HG02943 (cell line): Measurements from ENCODE around the gene SERPINA4.

ENCODE experiments used
- ATAC-seq: cut with Tn5 transposase; IDR thresholded peaks from one replicate; pipeline ENCODE4 v1.9.1; 2021; ENCODE audit warnings: mild to moderate bottlenecking, low read depth, moderate library complexity; ENCODE audit not compliant: unreplicated experiment

The SERPINA4 gene

GRCh38 chr14:94612580-94613554 lies 51.6 kb downstream of the SERPINA4 start:
- no peak for ATAC-seq

- no peak for ATAC-seq
Observed at GRCh38 chr14:94613720-94614644, 52.7 kb downstream of the SERPINA4 start.

- no peak for ATAC-seq
Observed at GRCh38 chr14:94614802-94615201, 53.6 kb downstream of the SERPINA4 start.

GRCh38 chr14:94615254-94615653 lies 54.0 kb downstream of the SERPINA4 start:
- ATAC-seq: no peak

- ATAC-seq: no peak
Observed at GRCh38 chr14:94615823-94616570, 54.8 kb downstream of the SERPINA4 start.

GRCh38 chr14:94617366-94617941 lies 56.2 kb downstream of the SERPINA4 start:
- no peak for ATAC-seq

- ATAC-seq: no peak
Observed at GRCh38 chr14:94617988-94618822, 57.0 kb downstream of the SERPINA4 start.

- ATAC-seq: no peak
Observed at GRCh38 chr14:94619297-94619696, 58.1 kb downstream of the SERPINA4 start.
